Endothelial cell of umbilical vein (primary cell): ENCODE data around the gene NELFB. TPM values are rescaled to one million over a fixed set of nuclear protein-coding genes. Genes with fewer than 3 reads are reported as not detected.

Experiments used
- BruUV-seq: library from RNA; stranded (reverse); fragments of 400-500 nt; replicated peaks from 2 replicates; lab custom pipeline; 2021; lab: Mats Ljungman, UMichigan
- CTCF ChIA-PET: fragments of 300-600, 350-600 bp; sonication (Branson Sonifier 250); formaldehyde crosslinking; loops from one replicate; lab custom pipeline; 2021; ENCODE audit warnings: antibody characterized with exemption, inconsistent platforms; lab: Charles Lee
- POLR2A ChIA-PET: fragments of 300-600, 350-600 bp; sonication (Branson Sonifier 250); formaldehyde crosslinking; loops from one replicate; lab custom pipeline; 2021; ENCODE audit warnings: antibody characterized with exemption, inconsistent platforms; lab: Charles Lee
- DNase-seq: peaks from one replicate; pipeline ENCODE4 v3.0.0-alpha.2; 2011; ENCODE audit warnings: low read depth, low spot score
- FAIRE-seq: peaks from 2 replicates; lab custom pipeline; 2011; peaks lifted over from hg19 to GRCh38; lab: Jason Lieb, UNC
- H2AFZ ChIP-seq: 2 replicates; pipeline ENCODE4 v1.6.0; 2012; ENCODE audit warnings: low read depth, low read length, control low read depth, inconsistent platforms
- H3K27ac ChIP-seq: 2 replicates; pipeline ENCODE4 v1.5.1; 2011; ENCODE audit warnings: low read depth, mild to moderate bottlenecking, control low read depth, low read length, moderate library complexity; ENCODE audit not compliant: insufficient read depth
- H3K27me3 ChIP-seq, 2 experiments: 2 replicates each; pipeline versions ENCODE4 v1.6.0 to v1.6.1; 2011; ENCODE audit warnings: low read length in 2 of 2, mixed read lengths in 1 of 2; ENCODE audit not compliant: control insufficient read depth in 2 of 2, insufficient read depth in 2 of 2
- H3K36me3 ChIP-seq, 2 experiments: 2 replicates in 1 of 2; 3 replicates in 1 of 2; pipeline ENCODE4 v1.5.1; 2011; ENCODE audit warnings: low read length in 2 of 2, mild to moderate bottlenecking in 1 of 2, moderate library complexity in 1 of 2; ENCODE audit not compliant: control insufficient read depth in 2 of 2, insufficient read depth in 2 of 2; ENCODE audit errors: extremely low read depth in 1 of 2
- H3K4me1 ChIP-seq: 3 replicates; pipeline ENCODE4 v1.5.1; 2011; ENCODE audit warnings: mild to moderate bottlenecking, low read length; ENCODE audit not compliant: control insufficient read depth, insufficient read depth; ENCODE audit errors: extremely low read depth
- H3K4me2 ChIP-seq: 2 replicates; pipeline ENCODE4 v1.6.1; 2011; ENCODE audit warnings: low read length, control low read depth, mixed read lengths; ENCODE audit not compliant: insufficient read depth
- H3K4me3 ChIP-seq, 3 experiments: fragments of 200-600 bp in 1 of 3; sonication (generic), shearing (Covaris generic) in 1 of 3; replicated peaks in 1 of 3; 2 replicates each; pipeline ENCODE4 v1.5.1; 2011 to 2016; ENCODE audit warnings: control low read depth in 3 of 3, low read length in 3 of 3, mild to moderate bottlenecking in 2 of 3, inconsistent platforms in 1 of 3, low read depth in 1 of 3, moderate library complexity in 1 of 3; ENCODE audit not compliant: insufficient read depth in 1 of 3
- H3K79me2 ChIP-seq: 2 replicates; pipeline ENCODE4 v1.6.0; 2012; ENCODE audit warnings: low read length, inconsistent platforms; ENCODE audit not compliant: control insufficient read depth, insufficient read depth
- H3K9ac ChIP-seq: replicated peaks from 2 replicates; pipeline ENCODE3; 2011; ENCODE audit warnings: low read length, control low read depth; ENCODE audit not compliant: insufficient read depth; ENCODE audit errors: extremely low read depth
- H3K9me1 ChIP-seq: replicated peaks from 3 replicates; pipeline ENCODE4 v1.6.0; 2011; ENCODE audit warnings: mild to moderate bottlenecking, low read length; ENCODE audit not compliant: control insufficient read depth, insufficient read depth; ENCODE audit errors: extremely low read depth
- H3K9me3 ChIP-seq: replicated peaks from 2 replicates; pipeline ENCODE4 v1.5.1; 2012; ENCODE audit warnings: low read length, inconsistent platforms; ENCODE audit not compliant: control insufficient read depth, insufficient read depth
- H4K20me1 ChIP-seq: replicated peaks from 2 replicates; pipeline ENCODE3; 2011; ENCODE audit warnings: mild to moderate bottlenecking, low read length; ENCODE audit not compliant: control insufficient read depth, insufficient read depth; ENCODE audit errors: extremely low read depth
- CTCF ChIP-seq, 2 donors: IDR thresholded peaks; 1 replicate in 1 of 2; 2 replicates in 1 of 2; pipeline ENCODE4 v1.5.1; 2011; ENCODE audit warnings: low read length in 2 of 2, mild to moderate bottlenecking in 2 of 2, moderate library complexity in 2 of 2, control low read depth in 1 of 2, inconsistent platforms in 1 of 2, low read depth in 1 of 2; ENCODE audit not compliant: insufficient read depth in 1 of 2; ENCODE audit errors: extremely low read depth in 1 of 2
- EZH2 ChIP-seq: IDR thresholded peaks from 2 replicates; pipeline ENCODE4 v1.6.1; 2012; ENCODE audit warnings: borderline replicate concordance, low read depth, mild to moderate bottlenecking, moderate library complexity, low read length, inconsistent platforms; ENCODE audit not compliant: severe bottlenecking
- FOS ChIP-seq: IDR thresholded peaks from 2 replicates; pipeline ENCODE4 v1.6.1; 2011; ENCODE audit warnings: mild to moderate bottlenecking, low read length, moderate library complexity, borderline replicate concordance; ENCODE audit not compliant: insufficient read depth
- GATA2 ChIP-seq: IDR thresholded peaks from 2 replicates; pipeline ENCODE4 v1.7.0; 2011; ENCODE audit warnings: low read depth, mild to moderate bottlenecking, moderate library complexity, mixed read lengths, low read length; ENCODE audit not compliant: insufficient read length, insufficient read depth
- JUN ChIP-seq: IDR thresholded peaks from 2 replicates; pipeline ENCODE4 v1.6.1; 2011; ENCODE audit warnings: borderline replicate concordance, low read depth; ENCODE audit not compliant: insufficient read length, insufficient read depth
- MAX ChIP-seq: IDR thresholded peaks from 2 replicates; pipeline ENCODE4 v1.6.1; 2011; ENCODE audit not compliant: insufficient read depth, insufficient read length
- MYC ChIP-seq: IDR thresholded peaks from one replicate; pipeline ENCODE4 v1.6.1; 2011; ENCODE audit warnings: mild to moderate bottlenecking, low read depth, low read length
- POLR2A ChIP-seq: IDR thresholded peaks from 2 replicates; pipeline ENCODE4 v1.6.1; 2012; ENCODE audit warnings: low read depth, mild to moderate bottlenecking, control low read depth, low read length
- POLR2AphosphoS5 ChIP-seq: IDR thresholded peaks from 2 replicates; pipeline ENCODE4 v1.6.1; 2012; ENCODE audit warnings: low read depth, mild to moderate bottlenecking, control low read depth, low read length, moderate library complexity; ENCODE audit not compliant: insufficient read depth
- dilution Hi-C: fragments of 300-500 bp; cut with MboI; formaldehyde crosslinking; loops from one replicate; pipeline ENCODE4 v1.15.0; 2019; ENCODE audit warnings: low sequenced_read_pairs; ENCODE audit not compliant: extremely low pct_ligation_motif_present
- intact Hi-C: fragments of 100-400 bp; cut with micrococcal nuclease; formaldehyde crosslinking; loops from one replicate; pipeline ENCODE4 v1.10.0; 2022
- polyA plus RNA-seq, 4 experiments: library from polyadenylated mRNA; depleted of rRNA in 3 of 4; stranded (reverse) in 3 of 4; unstranded in 1 of 4; fragments of >200 nt; gene quantifications; 2 replicates each; pipeline versions ENCODE4 v1.2.1 to v1.2.3, GENCODE V29; 2011 to 2012; ENCODE audit warnings: missing spikeins in 1 of 4
- total RNA-seq: library from RNA; stranded (reverse); gene quantifications from 2 replicates; pipeline ENCODE4 v1.2.3, GENCODE V29; 2021

Gene NELFB
- total and polyA plus RNA-seq, 2 donors (not counting 3 experiments of a cell fraction or from before 2014, with no cell fraction given) = 62.3 to 76.1 TPM

GRCh38 chr9:137295849-137296669, 40.9 kb downstream of the NELFB start:
- no peaks in the 10 kb centered on the region for H3K9me1 ChIP-seq
- peak overlapping the region; percentile 12 for H3K4me2 ChIP-seq
- no TSS peak for BruUV-seq
- no peaks in the 10 kb centered on the region for H3K9me3 ChIP-seq
- POLR2A ChIA-PET = interaction anchor here (0.6 to 0.7 kb wide), 2 partner anchors 19 to 75 kb away, joined by 5 to 11 read pairs; partner anchors contain the start of gene TOR4A
- TF ChIP-seq MAX = no peak
- peak; percentile 67 for TF ChIP-seq POLR2AphosphoS5
- no peak for TF ChIP-seq FOS
- no peak for TF ChIP-seq EZH2
- no peak for TF ChIP-seq CTCF (IDR thresholded peaks at IDR 0.05; ENCODE audit: extremely low read depth in 1 of 2, insufficient read depth in 1 of 2, low read depth in 1 of 2, low read length in 2 of 2)
- TF ChIP-seq POLR2A = peak; percentile 63
- no peak for TF ChIP-seq GATA2
- no peak for TF ChIP-seq MYC
- no peak for TF ChIP-seq JUN
- no peak for FAIRE-seq
- peaks cover 44% of the 10 kb centered on the region for H3K4me1 ChIP-seq
- peak overlapping the region; percentile 93 for H3K27ac ChIP-seq
- CTCF ChIA-PET = interaction anchor here (0.7 to 2.8 kb wide), 12 partner anchors 9 to 149 kb away, joined by 3 to 20 read pairs (median 4); partner anchors contain the start of genes EXD3, NOXA1 and TOR4A
- peak overlapping the region; percentile 96 for H3K9ac ChIP-seq
- DNase-seq = peak; percentile 26
- peak overlapping the region in 2 of 3 experiments; percentile 43 to 64 for H3K4me3 ChIP-seq
- no peaks in the 10 kb centered on the region for H3K36me3 ChIP-seq
- H3K27me3 ChIP-seq = no peaks in the 10 kb centered on the region
- H3K79me2 ChIP-seq = peaks cover 21% of the 10 kb centered on the region
- H4K20me1 ChIP-seq = no peaks in the 10 kb centered on the region
- dilution Hi-C loops (no loop called here), intact Hi-C loops (loop anchor here (1.0 kb wide), 4 partner anchors 9 to 111 kb away; partner anchors contain the start of gene TOR4A)
- H2AFZ ChIP-seq = no peak overlapping the region
